GDM1 (cell line): Measurements from ENCODE around the gene EXOC1.

Experiments
- DNase-seq: peaks from one replicate; lab custom pipeline; 2025; lab: John Stamatoyannopoulos, UW

Gene EXOC1

GRCh38 chr4:55857586-55857985 is 4.1 kb downstream of the EXOC1 start:
- DNase-seq: no peak

DNA sequence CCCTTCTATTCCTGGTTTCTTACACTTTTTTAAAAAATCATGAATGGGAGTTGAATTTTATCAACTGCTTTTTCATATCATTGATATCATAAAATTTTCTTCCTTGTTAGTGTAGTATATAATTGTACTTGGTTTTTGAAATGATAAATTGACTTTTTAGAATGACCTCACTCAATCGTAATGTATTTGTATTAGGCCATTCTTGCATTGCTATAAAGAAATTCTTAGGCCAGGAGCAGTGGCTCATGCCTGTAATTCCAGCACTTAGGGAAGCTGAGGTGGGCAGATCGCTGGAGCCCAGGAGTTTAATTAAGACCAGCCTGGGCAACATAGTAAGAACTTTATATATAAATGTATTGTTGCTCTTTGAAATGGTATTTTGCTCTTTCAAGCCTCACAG is 6.3 kb downstream of the EXOC1 start:
- no peak for DNase-seq

- no peak for DNase-seq
Observed at GRCh38 chr4:55864577-55865223, 11.3 kb downstream of the EXOC1 start.

- no peak for DNase-seq
Observed at GRCh38 chr4:55865228-55865806, 11.9 kb downstream of the EXOC1 start.

GRCh38 chr4:55866290-55866907 is 13.0 kb downstream of the EXOC1 start:
- peak; percentile 1 for DNase-seq

DNA sequence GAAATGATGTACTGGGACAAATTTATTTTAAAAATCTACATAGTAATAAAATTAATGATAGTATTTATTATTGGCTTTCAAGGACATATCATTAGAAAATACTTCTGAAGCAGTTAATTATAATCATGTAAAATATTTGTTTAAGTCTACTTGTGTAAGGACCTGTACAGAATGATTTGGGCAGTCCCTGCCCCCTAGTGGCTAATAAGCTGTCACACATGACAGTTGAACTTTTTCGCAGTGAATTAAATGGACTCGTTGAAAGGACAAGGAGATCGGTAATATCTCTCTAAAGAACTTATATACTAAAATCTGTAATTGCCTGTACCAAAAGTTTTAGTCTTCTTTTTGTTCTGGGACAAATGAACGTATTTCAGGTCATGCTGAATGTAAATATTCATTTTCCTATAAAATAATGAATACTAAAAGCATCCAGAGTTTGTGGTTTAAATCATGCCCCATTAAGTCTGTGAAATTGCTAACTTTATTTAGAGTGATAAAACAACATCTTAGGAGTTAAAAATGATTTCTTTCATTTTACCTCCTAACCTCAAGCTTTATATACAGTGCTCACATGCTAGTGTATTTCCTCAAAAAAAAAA is 13.6 kb downstream of the EXOC1 start:
- peak; percentile 38 for DNase-seq

DNA sequence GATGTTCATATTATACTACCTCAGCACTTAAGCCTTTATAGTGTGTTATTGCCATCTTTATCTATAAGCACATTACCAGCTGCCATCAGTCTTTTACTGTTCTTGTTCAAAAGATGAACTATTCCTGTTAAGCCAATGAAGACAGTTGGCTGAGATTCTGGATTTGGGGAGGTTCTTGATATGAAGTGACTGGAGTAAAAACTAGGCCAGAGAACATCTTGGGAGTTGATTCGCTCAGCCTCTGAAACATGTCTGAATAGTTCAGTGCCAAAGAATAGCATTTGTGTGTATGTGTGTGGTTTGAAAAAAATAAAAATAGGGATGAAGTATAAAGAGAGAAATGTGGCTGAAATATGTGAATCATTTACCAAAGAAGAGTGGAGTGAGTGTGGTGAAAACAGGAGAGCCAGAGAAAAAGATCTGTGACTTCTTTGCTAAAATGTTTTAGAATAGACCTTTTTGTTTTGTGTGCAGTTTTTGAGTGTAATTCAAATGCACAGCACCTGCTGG is 15.2 kb downstream of the EXOC1 start:
- DNase-seq: no peak

- no peak for DNase-seq
Observed at GRCh38 chr4:55871299-55871800, 17.9 kb downstream of the EXOC1 start.

GRCh38 chr4:55874831-55875230 is 21.4 kb downstream of the EXOC1 start:
- DNase-seq: no peak

GRCh38 chr4:55876387-55876786 is 22.9 kb downstream of the EXOC1 start:
- DNase-seq: no peak

GRCh38 chr4:55879224-55879623 is 25.8 kb downstream of the EXOC1 start:
- no peak for DNase-seq

DNA sequence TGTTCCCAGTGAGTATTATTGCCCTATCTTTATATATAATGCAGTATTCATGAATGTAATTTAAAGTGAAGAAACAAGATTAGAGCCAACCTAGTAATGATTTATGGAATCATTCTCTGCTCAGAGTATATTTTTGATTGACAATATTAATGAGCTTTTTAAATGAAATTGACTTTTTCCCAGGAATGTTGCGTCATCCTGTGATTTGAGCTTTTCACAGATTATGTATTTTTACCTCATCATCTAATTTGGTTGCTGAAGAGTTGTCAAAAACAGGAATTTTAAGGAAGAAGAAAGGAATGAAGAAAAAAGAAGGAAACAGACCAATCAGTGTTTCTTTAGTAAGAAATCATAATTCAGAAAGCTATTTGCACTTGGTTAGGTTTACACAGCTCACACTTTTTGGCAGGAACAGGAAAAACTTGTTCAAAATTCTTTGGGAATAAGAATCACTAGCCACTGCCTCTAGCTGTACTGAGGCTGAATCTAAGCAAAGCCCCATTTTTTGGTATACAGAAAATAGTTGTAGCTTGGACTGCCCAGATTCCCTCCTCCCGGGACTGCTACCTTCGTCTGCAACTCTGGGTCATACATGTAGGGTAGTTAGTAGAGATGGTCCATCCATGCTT is 27.3 kb downstream of the EXOC1 start:
- no peak for DNase-seq

GRCh38 chr4:55884093-55884850 is 30.8 kb downstream of the EXOC1 start:
- no peak for DNase-seq

DNA sequence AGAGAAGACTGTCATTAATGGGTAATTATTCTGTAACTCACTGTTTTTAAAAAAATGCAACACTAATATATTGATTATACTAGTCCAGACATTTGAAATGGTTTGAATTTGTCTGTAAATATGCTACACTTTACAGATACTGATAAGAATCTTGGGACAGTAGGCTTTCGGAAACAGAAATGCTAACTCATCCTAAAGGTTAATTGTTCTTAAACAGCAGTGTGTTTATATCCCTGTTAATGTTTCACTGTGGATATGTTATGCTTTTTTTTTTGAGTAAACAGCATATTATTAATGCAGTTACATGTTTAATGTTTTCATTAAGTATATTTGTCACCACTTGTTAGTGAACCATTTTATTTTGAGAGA is 31.4 kb downstream of the EXOC1 start:
- no peak for DNase-seq

- DNase-seq: no peak
Observed at GRCh38 chr4:55887594-55887993, 34.1 kb downstream of the EXOC1 start.

DNA sequence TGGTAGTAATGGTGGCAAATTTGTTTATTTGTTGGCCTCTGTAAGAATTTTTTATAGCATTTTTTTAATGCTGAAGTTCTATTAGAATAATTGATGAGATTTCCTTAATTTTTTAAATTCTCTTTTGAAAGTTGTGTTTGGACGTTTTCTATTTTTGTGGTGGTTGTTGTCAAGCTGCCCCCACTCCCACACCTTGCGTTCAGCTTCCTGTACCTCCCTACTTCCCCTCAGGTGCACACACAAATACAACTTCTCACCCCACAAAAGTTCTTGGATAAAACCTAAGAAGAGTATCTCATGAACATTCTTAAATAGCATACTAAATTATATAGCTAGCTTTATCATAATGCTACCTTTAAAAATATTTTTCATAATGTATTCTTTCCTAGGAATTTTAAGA is 38.7 kb downstream of the EXOC1 start:
- DNase-seq: no peak

DNA sequence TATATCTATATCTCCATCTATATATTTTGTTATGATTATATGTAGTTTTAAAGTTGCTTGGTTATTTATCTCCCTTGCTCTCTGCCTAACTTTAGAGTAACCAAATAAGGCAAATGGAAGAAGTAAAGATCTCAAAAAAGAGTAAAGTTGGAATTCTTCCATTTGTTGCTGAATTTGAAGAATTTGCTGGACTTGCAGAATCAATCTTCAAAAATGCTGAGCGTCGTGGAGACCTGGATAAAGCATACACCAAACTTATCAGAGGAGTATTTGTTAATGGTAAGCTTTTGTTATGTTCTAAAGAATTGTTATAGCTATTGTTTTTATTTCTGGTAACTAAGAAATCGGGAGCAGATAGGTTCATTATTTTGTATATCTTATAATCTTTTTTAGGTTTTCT is 43.2 kb downstream of the EXOC1 start:
- no peak for DNase-seq

DNA sequence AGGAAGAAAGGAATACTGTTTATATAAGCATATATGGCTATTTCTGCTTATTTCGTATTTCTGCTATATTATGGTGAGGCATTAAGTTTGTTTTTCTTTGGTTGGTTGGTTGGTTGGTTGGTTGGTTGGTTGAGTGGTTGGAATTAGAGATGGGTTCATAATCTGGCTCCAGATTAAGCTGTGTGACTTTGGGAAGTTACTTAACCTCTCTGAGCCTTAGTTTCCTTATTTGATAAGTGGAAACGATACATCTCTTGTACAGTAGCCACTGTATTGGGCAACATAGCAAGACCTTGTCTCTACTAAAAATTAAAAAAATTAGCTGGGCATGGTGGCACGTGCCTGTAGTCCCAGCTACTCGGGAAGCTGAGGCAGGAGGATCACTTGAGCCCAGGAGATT is 49.2 kb downstream of the EXOC1 start:
- no peak for DNase-seq

DNA sequence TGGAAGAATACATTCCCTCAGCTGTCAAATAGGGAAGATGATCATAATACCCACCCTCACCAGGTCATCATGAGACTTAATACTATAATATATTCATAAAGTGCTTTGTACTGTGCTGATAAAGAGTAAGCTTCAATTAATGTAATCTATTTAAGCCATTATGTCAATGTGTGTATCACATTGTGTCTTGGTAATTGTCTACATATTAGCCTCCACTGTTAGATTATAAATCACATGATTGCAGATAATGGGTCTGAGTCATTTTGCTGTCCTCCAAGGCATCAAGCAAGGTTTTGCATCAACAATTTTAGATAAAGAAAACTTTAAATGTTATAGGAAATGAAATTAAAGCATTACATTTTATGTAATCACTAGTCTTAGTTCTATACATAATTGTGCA is 50.1 kb downstream of the EXOC1 start:
- DNase-seq: no peak

- no peak for DNase-seq
Observed at GRCh38 chr4:55904576-55904975, 51.1 kb downstream of the EXOC1 start.

DNA sequence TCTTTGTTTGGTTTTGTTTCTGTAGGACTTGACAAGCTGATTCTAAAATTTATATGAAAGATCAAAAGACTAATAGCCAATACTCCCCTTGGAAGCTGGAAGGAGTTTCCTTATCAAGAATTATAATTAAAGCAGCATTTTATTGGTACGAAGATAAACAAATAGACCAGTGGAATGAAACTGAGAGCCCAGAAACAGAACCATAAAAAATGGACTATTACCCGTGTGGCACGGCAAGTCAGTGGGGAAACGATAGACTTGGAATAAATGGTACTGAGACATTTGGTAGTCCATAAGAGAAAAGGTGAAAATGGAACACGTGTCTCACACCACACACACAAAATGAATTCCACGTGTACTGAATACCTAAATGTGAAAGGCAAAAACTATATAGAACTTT is 52.9 kb downstream of the EXOC1 start:
- no peak for DNase-seq

GRCh38 chr4:55906989-55907388 is 53.5 kb downstream of the EXOC1 start:
- DNase-seq: no peak
